Measurements from ENCODE around the gene CCER1. TPM values are rescaled to one million over a fixed set of nuclear protein-coding genes. Genes with fewer than 3 reads are reported as not detected.
"Not testable (repeated sequence)": the region's sequence is repeated elsewhere in the genome, so short reads cannot be mapped to it uniquely, and the experiment has no call there.

Gene CCER1
- total and polyA plus RNA-seq, 10 donors = not detected

GRCh38 chr12:90987520-90987919 is 32.5 kb upstream of the CCER1 start:
- Histone ChIP-seq H3K4me3 (no peak overlapping the region), H3K27ac (no peak overlapping the region), H3K4me1 (no peaks in the 10 kb centered on the region), H3K36me3 (no peaks in the 10 kb centered on the region), H3K9me3 (peaks cover 0 to 6% (median 0%) of the 10 kb centered on the region in 8 donors), H3K27me3 (replicated peaks in 1 of 7) (no peaks in the 10 kb centered on the region)
- no peak for DNase-seq
- peak in 1 of 11 experiments; percentile 9 for TF ChIP-seq CTCF (IDR thresholded peaks at IDR 0.05 in 8 of 11, conservative IDR thresholded peaks at IDR 0.05 in 3 of 11)
- no peak for TF ChIP-seq POLR2AphosphoS5 (IDR thresholded peaks at IDR 0.05)
- intact Hi-C loops (cut with DNase I; ENCODE audit: low total_unique reads) = no loop called here
- 85 to 95% (median 88%) methylated on average over 1 of the region's 1 CpG for WGBS, 5 donors

- DNase-seq = no peak
- no peaks in the 10 kb centered on the region for H3K4me1 ChIP-seq
- intact Hi-C loops (cut with DNase I; ENCODE audit: low total_unique reads) = no loop called here
- WGBS, 5 donors = 88 to 100% (median 96%) methylated on average over 1 of the region's 1 CpG
- TF ChIP-seq POLR2A (IDR thresholded peaks at IDR 0.05) (no peak), CTCF (IDR thresholded peaks at IDR 0.05 in 8 of 11, conservative IDR thresholded peaks at IDR 0.05 in 3 of 11) (no peak), POLR2AphosphoS5 (IDR thresholded peaks at IDR 0.05) (no peak)
- no peaks in the 10 kb centered on the region for H3K27me3 ChIP-seq (replicated peaks in 1 of 7)
- H3K4me3 ChIP-seq = no peak overlapping the region
- H3K27ac ChIP-seq = no peak overlapping the region
- no peaks in the 10 kb centered on the region for H3K36me3 ChIP-seq
- H3K9me3 ChIP-seq = peaks cover 0 to 6% (median 0%) of the 10 kb centered on the region in 8 donors
Observed at GRCh38 chr12:90987101-90987500, 32.1 kb upstream of the CCER1 start.

GRCh38 chr12:90985331-90985730 is 30.4 kb upstream of the CCER1 start:
- intact Hi-C loops (cut with DNase I; ENCODE audit: low total_unique reads); H3K27me3 ChIP-seq (replicated peaks in 1 of 7); DNase-seq; H3K4me1 ChIP-seq; H3K27ac ChIP-seq; H3K9me3 ChIP-seq; H3K36me3 ChIP-seq; H3K4me3 ChIP-seq: not testable (repeated sequence)
- 78 to 85% (median 80%) methylated on average over 3 of the region's 3 CpGs for WGBS, 5 donors

GRCh38 chr12:90984114-90984513 is 29.1 kb upstream of the CCER1 start:
- WGBS, 5 donors = 75 to 84% (median 78%) methylated on average over 3 of the region's 3 CpGs
- Histone ChIP-seq H3K9me3 (peaks cover 0 to 6% (median 0%) of the 10 kb centered on the region in 8 donors), H3K4me1 (no peaks in the 10 kb centered on the region), H3K4me3 (no peak overlapping the region), H3K27me3 (replicated peaks in 1 of 7) (no peaks in the 10 kb centered on the region), H3K27ac (no peak overlapping the region), H3K36me3 (no peaks in the 10 kb centered on the region)
- intact Hi-C loops (cut with DNase I; ENCODE audit: low total_unique reads) = no loop called here
- DNase-seq = no peak
- TF ChIP-seq CTCF (IDR thresholded peaks at IDR 0.05 in 8 of 11, conservative IDR thresholded peaks at IDR 0.05 in 3 of 11) = no peak
- no peak for TF ChIP-seq POLR2AphosphoS5 (IDR thresholded peaks at IDR 0.05)

- Histone ChIP-seq H3K27me3 (replicated peaks in 1 of 7) (no peaks in the 10 kb centered on the region), H3K36me3 (no peaks in the 10 kb centered on the region), H3K4me3 (no peak overlapping the region), H3K9me3 (peaks cover 0 to 6% (median 0%) of the 10 kb centered on the region in 8 donors), H3K27ac (no peak overlapping the region), H3K4me1 (no peaks in the 10 kb centered on the region)
- no peak for DNase-seq
- intact Hi-C loops (cut with DNase I; ENCODE audit: low total_unique reads) = no loop called here
- WGBS, 5 donors = 86 to 97% (median 93%) methylated on average over 1 of the region's 1 CpG
- TF ChIP-seq POLR2A (IDR thresholded peaks at IDR 0.05) = no peak
- TF ChIP-seq CTCF (IDR thresholded peaks at IDR 0.05 in 8 of 11, conservative IDR thresholded peaks at IDR 0.05 in 3 of 11) = no peak
- TF ChIP-seq POLR2AphosphoS5 (IDR thresholded peaks at IDR 0.05) = no peak
Observed at GRCh38 chr12:90982170-90982569, 27.2 kb upstream of the CCER1 start.

All from spleen (tissue), 11 donors.